Astrocyte of the cerebellum (primary cell): ENCODE results near the gene SLC39A11.

Experiments
- DNase-seq: peaks from one replicate; pipeline ENCODE4 v3.0.0-alpha.2; 2011; ENCODE audit warnings: low read depth
- H3K4me3 ChIP-seq: 2 replicates; pipeline ENCODE4 v1.5.1; 2011; ENCODE audit warnings: mild to moderate bottlenecking, low read depth, low read length, moderate library complexity
- CTCF ChIP-seq: IDR thresholded peaks from 2 replicates; pipeline ENCODE4 v1.5.1; 2012; ENCODE audit warnings: low read length, low read depth, moderate library complexity, mild to moderate bottlenecking; ENCODE audit errors: missing control alignments
- in situ Hi-C: cut with HindIII; loops from 2 replicates; pipeline ENCODE4 v1.10.0; 2017; ENCODE audit warnings: low sequenced_read_pairs

The SLC39A11 gene

GRCh38 chr17:72962106-72962505, 130.4 kb downstream of the SLC39A11 start:
- no peak for DNase-seq
- no peak for TF ChIP-seq CTCF
- in situ Hi-C loops = no loop called here
- no peak overlapping the region for H3K4me3 ChIP-seq

GRCh38 chr17:72955391-72956140, 136.9 kb downstream of the SLC39A11 start:
- no peak for DNase-seq
- in situ Hi-C loops = no loop called here
- H3K4me3 ChIP-seq = no peak overlapping the region
- TF ChIP-seq CTCF = no peak

- no peak for TF ChIP-seq CTCF
- in situ Hi-C loops = no loop called here
- H3K4me3 ChIP-seq = no peak overlapping the region
- DNase-seq = no peak
These were observed 137.9 kb downstream of the SLC39A11 start for GRCh38 chr17:72954579-72954978.

GRCh38 chr17:72953621-72954020, 138.9 kb downstream of the SLC39A11 start:
- TF ChIP-seq CTCF = no peak
- DNase-seq = no peak
- no peak overlapping the region for H3K4me3 ChIP-seq
- in situ Hi-C loops = no loop called here

- no peak for DNase-seq
- in situ Hi-C loops = no loop called here
- no peak for TF ChIP-seq CTCF
- no peak overlapping the region for H3K4me3 ChIP-seq
These were observed 139.7 kb downstream of the SLC39A11 start for GRCh38 chr17:72952641-72953315.

GRCh38 chr17:72952220-72952619, 140.3 kb downstream of the SLC39A11 start:
- in situ Hi-C loops = no loop called here
- DNase-seq = no peak

More at GRCh38 chr17:72952220-72952619, 140.3 kb downstream of the SLC39A11 start:
- no peak overlapping the region for H3K4me3 ChIP-seq
- TF ChIP-seq CTCF = no peak
